AG08395 (cell line): ENCODE measurements around the gene SOS1.

Source experiments
- DNase-seq: peaks from one replicate; pipeline ENCODE4 v3.0.0; 2012; ENCODE audit warnings: mixed read lengths, low spot score

Gene SOS1

GRCh38 chr2:39024833-39025232, 96.0 kb downstream of the SOS1 start:
- DNase-seq, result no peak

DNA sequence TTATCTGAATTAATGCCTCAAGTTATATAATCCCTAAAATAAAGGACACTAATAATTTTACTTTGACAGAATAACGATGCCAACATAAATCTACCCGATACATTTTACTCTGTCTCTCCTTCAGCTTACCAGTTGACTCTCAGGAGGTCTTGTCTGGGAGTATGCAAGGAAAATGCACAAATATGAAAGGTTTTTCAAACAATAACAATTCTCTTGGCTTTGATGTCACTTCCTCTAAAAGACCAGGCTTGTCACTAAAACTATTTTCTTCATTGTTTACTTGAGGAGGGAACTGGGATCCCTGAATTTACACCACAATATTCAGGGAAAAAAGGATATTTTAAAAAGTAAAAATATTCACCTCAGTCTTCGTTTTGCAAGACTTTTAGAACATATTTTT, 97.2 kb downstream of the SOS1 start:
- no peak for DNase-seq

DNA sequence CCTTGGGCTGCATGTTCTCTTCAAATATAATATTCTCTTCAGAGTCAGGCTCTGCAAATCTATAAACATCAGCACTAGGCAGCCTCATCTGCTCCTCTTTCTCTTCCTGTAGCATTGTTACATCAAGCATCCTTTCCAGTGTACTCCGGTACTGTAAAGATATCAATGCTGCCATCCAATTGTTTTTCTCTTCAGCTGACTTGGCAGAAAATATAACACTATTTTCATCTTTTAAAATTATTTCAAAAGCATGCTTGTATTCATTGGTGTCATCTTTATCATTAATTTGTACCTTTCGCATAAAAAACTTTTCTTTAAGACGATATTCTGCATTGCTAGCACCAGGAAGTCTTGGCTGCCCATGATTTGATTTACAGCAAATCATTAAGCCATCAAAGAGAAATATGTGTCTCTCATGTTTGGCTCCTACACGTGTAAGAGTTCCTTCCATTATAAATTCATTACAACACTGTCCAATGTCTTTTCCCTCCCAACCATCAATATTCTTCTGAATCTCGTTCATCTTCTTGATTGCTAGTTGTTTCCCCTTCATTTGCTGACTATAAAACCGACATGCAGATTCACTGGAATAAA, 98.1 kb downstream of the SOS1 start:
- DNase-seq, result no peak

- DNase-seq, result no peak
These were observed 100.5 kb downstream of the SOS1 start for GRCh38 chr2:39020383-39020782.

GRCh38 chr2:39018638-39019037, 102.2 kb downstream of the SOS1 start:
- no peak for DNase-seq

GRCh38 chr2:39017334-39017733, 103.5 kb downstream of the SOS1 start:
- no peak for DNase-seq

- no peak for DNase-seq
These were observed 105.4 kb downstream of the SOS1 start for GRCh38 chr2:39015424-39015823.

DNA sequence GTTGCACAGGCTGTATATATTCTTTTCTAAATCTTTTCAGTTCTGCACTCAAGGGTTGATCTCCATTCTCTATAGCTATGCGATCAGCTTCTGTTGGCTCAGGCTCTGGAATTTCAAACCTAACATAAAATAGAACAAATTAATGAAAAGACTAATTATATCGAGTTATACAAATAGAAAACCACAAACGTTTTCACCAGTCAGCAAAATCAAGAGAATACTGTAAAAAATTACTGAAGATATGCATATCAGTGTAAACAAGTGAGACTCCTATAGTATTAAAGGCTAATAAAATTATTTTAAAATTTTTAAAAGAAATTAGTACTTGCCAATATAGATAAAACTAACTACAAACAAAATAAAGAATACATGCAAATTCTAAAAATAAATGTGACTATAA, 107.0 kb downstream of the SOS1 start:
- no peak for DNase-seq

GRCh38 chr2:39008665-39009064, 112.2 kb downstream of the SOS1 start:
- no peak for DNase-seq

DNA sequence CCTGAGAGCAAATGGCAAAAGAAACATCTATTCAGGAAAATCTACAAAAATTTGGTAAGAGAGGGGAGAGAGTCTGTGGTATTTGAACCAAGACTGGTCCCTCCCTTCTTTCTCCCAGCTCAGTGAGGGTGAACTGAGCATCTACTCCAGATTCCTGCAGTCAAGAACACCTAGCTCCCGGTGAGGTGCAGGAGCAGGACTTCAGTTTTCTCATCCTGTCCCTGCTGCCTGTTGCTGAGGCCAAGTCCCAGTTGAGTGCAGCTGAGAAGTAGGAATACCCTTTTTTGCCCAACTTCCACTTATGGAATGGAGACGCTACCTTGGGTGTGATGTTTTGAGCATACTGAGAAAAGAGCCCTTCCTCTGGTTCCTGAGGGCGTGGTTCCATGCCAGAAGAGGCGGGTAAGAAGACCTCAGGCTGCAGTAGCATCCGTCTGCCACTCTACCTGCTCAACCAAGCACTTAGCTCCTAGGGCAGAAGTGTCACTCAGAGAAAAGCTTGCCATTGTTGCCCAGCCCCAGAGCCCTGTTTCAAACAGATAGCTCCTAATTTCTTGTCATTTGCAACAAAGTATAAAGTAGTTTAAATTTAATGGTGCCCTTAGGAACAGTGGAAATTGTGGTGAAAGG, 112.9 kb downstream of the SOS1 start:
- DNase-seq, result no peak

- no peak for DNase-seq
These were observed 120.3 kb downstream of the SOS1 start for GRCh38 chr2:39000552-39000951.

DNA sequence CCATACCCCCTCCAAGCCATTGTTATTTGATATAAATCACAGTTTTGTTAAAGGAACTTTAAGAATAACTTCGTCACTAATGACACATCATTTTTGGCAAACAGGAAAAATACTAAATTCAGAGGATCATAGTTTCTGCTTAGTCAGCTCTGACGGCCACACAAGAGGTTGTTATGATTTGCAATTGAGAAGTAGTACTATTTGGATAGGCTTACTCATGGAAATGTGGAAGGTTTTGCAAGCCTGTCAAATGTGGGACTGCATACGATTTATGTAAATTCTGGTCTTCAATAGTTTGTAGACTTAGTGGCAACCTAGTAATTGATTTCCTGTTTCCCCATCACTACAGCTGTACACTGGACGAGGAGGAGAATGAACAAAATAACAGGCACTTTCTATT, 123.1 kb downstream of the SOS1 start:
- DNase-seq, result peak; percentile 74

GRCh38 chr2:38991899-38992298, 129.0 kb downstream of the SOS1 start:
- DNase-seq, result no peak

DNA sequence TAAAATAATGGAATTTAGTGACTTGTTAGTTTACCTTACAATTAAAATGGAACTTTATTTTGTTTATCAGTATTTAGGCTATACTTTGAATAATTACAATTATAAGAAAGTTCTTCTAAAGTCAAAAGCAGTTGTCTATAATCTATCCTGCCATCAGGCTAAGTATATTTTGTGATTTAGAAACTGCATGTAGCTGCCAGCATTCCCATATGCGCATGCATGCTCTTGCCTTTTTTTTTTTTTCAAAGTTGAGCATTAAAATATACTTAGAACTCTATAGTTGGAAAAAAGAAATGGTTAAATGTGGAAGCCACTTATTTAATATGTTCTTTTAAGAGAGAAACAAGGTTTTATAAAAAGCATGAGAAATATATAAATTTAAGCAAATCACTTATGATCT, 132.1 kb downstream of the SOS1 start:
- no peak for DNase-seq

DNA sequence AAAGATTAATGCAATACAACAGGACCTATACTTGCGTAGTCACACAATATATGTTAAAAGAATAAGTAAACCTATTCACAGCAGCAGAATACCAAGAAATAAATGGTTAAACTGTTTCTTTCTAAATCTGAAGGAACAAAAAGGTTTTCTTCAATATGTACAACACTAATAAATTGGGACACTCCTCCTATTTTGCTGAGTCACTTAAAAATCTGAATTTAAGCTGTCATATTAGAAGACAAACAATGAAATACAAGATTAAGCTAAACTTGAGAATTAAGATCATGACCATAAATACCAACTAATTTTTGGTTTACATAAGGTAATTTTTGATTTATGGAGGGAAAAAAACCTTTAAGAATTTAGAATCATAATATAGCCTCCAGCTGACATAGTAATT, 138.4 kb downstream of the SOS1 start:
- no peak for DNase-seq

- DNase-seq, result no peak
These were observed 139.0 kb downstream of the SOS1 start for GRCh38 chr2:38981670-38982357.

DNA sequence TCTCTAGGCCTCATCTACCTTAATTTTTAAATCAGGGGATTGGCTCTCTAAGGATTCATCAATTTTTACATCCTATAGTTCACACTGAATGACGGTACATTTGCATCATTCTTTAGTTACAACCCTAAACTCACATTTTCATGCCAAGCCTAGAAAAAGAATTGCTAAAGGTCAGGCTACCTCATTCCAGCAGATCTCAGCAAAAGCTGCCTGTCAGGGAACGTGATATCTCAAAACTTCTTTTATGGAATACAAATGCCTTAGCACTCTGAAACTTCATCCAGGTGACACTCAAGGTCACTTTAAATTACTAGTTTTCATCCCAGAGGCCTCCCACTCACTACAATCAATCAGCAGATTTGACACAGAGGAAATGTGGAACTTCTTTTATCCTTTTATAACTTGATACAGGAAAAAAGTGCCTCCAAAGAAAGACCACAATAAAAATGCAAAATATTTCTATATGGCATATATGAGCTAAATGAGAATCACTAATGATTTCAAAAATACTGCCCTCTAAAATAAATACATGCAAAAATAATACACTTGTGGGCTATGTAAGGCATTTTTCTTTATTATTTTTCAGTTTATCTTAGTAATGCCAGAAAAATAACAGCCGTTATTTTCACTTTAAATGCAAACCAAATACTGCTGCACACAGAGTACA, 139.7 kb downstream of the SOS1 start:
- DNase-seq, result no peak

DNA sequence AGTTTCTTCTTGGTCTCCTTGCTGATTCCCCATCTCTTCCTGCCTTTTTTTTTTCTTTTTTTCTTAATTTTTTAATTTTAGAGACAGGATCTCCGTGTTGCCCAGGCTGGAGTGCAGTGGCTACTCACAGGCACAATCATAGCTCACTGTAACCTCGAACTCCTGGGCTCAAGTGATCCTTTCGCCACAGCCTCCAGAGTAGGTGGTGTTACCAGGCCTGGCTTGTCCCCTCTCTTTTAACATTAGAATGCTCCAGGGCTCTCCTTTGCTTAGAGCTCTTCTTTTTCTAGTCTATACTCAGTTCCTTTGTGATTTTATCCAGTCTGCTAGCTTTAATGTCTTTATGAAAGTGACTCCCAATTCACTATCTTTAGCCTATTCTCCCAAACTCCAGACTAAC, 141.9 kb downstream of the SOS1 start:
- no peak for DNase-seq

GRCh38 chr2:38978296-38978903, 142.5 kb downstream of the SOS1 start:
- DNase-seq, result no peak

GRCh38 chr2:38977047-38977446, 143.8 kb downstream of the SOS1 start:
- DNase-seq, result no peak

GRCh38 chr2:38975042-38975441, 145.8 kb downstream of the SOS1 start:
- DNase-seq, result no peak

DNA sequence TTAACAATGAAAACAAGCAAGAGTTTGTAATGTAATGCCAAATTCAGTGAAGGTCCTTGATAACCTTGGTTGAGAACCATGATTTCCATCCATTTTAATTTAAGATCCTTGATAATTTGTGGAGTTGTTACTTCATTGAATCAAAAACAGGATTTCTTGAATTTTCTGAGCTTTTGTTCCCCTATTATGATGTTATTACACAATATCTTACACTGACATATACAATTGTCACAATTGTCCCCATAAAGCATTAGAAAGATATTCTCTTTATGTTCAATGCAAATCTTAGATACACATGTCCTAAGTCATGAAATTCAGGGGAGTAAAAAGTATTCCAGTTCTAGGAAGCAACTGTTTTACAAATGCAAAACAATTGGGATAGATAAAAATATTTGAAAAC, 147.6 kb downstream of the SOS1 start:
- no peak for DNase-seq

DNA sequence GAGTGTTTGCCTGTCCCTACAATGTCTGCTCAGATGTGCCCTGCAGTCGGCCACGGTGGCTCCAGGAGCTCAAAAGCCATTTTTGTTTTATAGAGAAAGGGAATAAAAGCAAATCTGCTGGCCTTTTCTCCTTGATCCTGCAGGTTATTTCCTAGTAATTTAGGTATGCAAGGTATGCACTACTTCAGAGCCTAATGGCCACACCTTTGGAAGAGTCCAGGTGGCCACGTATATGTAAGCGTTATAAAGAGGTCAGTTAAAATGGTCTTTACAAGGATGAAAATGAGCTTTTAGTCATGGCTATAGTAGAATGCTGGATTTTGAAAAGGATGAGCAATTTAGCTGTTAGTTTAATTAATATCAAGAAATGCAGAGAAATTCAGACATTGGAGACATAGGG, 149.5 kb downstream of the SOS1 start:
- DNase-seq, result no peak
